HAP-1 (cell line): ENCODE results near the gene UBL4B.
"Not testable (repeated sequence)": the region's sequence is repeated elsewhere in the genome, so short reads cannot be mapped to it uniquely, and the experiment has no call there.

ENCODE experiments used
- DNase-seq, 2 experiments: peaks; one replicate each; pipeline ENCODE4 v3.0.0-alpha.2; 2016 to 2020; ENCODE audit warnings: low spot score in 2 of 2
- H3K27me3 ChIP-seq: fragments of 250-450 bp; sonication (Bioruptor Pico); 2 replicates; pipeline ENCODE4 v1.5.1; 2020; ENCODE audit warnings: low read depth, mild to moderate bottlenecking, moderate library complexity
- H3K36me3 ChIP-seq: fragments of 250-450 bp; sonication (Bioruptor Pico); replicated peaks from 2 replicates; pipeline ENCODE4 v1.5.1; 2020; ENCODE audit warnings: mild to moderate bottlenecking
- H3K4me1 ChIP-seq: fragments of 250-450 bp; sonication (Bioruptor Pico); 2 replicates; pipeline ENCODE4 v1.5.1; 2020; ENCODE audit warnings: mild to moderate bottlenecking
- H3K4me3 ChIP-seq: fragments of 250-450 bp; sonication (Bioruptor Pico); 2 replicates; pipeline ENCODE4 v1.5.1; 2020; ENCODE audit warnings: mild to moderate bottlenecking, moderate library complexity
- H3K9me3 ChIP-seq: fragments of 250-450 bp; sonication (Bioruptor Pico); 2 replicates; pipeline ENCODE4 v1.5.1; 2020; ENCODE audit warnings: mild to moderate bottlenecking, moderate library complexity
- in situ Hi-C: fragments of 300-500 bp; cut with MboI; formaldehyde crosslinking; loops from 3 replicates; pipeline ENCODE4 v1.14.3; 2020; ENCODE audit warnings: low sequenced_read_pairs, inconsistent platforms, mixed read lengths

UBL4B gene

GRCh38 chr1:110076789-110077500 lies 35.3 kb upstream of the UBL4B start:
- Histone ChIP-seq H3K27me3 (peaks cover 20% of the 10 kb centered on the region), H3K4me3 (no peak overlapping the region), H3K4me1 (no peaks in the 10 kb centered on the region), H3K9me3 (no peaks in the 10 kb centered on the region), H3K36me3 (no peaks in the 10 kb centered on the region)
- DNase-seq, result no peak
- in situ Hi-C loops, result no loop called here

- H3K9me3 ChIP-seq, H3K4me1 ChIP-seq, in situ Hi-C loops, DNase-seq, H3K4me3 ChIP-seq, H3K36me3 ChIP-seq: not testable (repeated sequence)
- H3K27me3 ChIP-seq, result peaks cover 36% of the 10 kb centered on the region
Observed at GRCh38 chr1:110079995-110080394, 32.2 kb upstream of the UBL4B start.

- H3K9me3 ChIP-seq, result no peaks in the 10 kb centered on the region
- H3K36me3 ChIP-seq, result no peaks in the 10 kb centered on the region
- peaks cover 47% of the 10 kb centered on the region for H3K27me3 ChIP-seq
- H3K4me1 ChIP-seq, result peaks cover 7% of the 10 kb centered on the region
- no peak for DNase-seq
- H3K4me3 ChIP-seq, result no peak overlapping the region
- in situ Hi-C loops, result no loop called here
Observed at GRCh38 chr1:110081061-110081460, 31.2 kb upstream of the UBL4B start.

- Histone ChIP-seq H3K9me3 (no peaks in the 10 kb centered on the region), H3K4me3 (no peak overlapping the region), H3K27me3 (peaks cover 53% of the 10 kb centered on the region), H3K36me3 (no peaks in the 10 kb centered on the region), H3K4me1 (peaks cover 7% of the 10 kb centered on the region)
- no peak for DNase-seq
- in situ Hi-C loops, result no loop called here
Observed at GRCh38 chr1:110082477-110082876, 29.8 kb upstream of the UBL4B start.

GRCh38 chr1:110083061-110083865 lies 29.0 kb upstream of the UBL4B start:
- H3K4me3 ChIP-seq, result no peak overlapping the region
- peaks cover 56% of the 10 kb centered on the region for H3K27me3 ChIP-seq
- H3K36me3 ChIP-seq, result no peaks in the 10 kb centered on the region
- H3K4me1 ChIP-seq, result peaks cover 7% of the 10 kb centered on the region
- DNase-seq, result no peak
- in situ Hi-C loops, result no loop called here
- H3K9me3 ChIP-seq, result no peaks in the 10 kb centered on the region

DNA sequence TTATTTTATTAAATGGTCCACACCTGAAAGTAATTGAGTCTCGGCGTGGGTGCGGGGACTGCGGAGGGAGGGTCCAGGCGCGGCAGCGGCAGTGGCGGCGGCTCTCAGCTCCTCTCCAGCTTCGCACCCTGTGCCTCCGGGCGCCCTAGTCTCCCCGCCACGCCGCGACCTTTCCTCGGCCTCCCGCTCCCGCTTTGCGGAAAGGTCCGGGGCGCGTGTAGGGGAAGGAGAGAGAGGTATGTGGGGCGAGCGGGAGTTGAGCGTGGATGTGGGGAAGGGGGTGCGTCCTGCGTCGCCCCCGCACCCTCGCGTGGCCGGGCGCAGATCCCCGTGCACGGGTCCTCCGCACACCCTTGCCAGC lies 28.4 kb upstream of the UBL4B start:
- DNase-seq, result no peak
- in situ Hi-C loops, result no loop called here
- peaks cover 56% of the 10 kb centered on the region for H3K27me3 ChIP-seq
- peaks cover 7% of the 10 kb centered on the region for H3K4me1 ChIP-seq
- peak overlapping the region; percentile 21 for H3K4me3 ChIP-seq
- no peaks in the 10 kb centered on the region for H3K36me3 ChIP-seq
- H3K9me3 ChIP-seq, result no peaks in the 10 kb centered on the region

DNA sequence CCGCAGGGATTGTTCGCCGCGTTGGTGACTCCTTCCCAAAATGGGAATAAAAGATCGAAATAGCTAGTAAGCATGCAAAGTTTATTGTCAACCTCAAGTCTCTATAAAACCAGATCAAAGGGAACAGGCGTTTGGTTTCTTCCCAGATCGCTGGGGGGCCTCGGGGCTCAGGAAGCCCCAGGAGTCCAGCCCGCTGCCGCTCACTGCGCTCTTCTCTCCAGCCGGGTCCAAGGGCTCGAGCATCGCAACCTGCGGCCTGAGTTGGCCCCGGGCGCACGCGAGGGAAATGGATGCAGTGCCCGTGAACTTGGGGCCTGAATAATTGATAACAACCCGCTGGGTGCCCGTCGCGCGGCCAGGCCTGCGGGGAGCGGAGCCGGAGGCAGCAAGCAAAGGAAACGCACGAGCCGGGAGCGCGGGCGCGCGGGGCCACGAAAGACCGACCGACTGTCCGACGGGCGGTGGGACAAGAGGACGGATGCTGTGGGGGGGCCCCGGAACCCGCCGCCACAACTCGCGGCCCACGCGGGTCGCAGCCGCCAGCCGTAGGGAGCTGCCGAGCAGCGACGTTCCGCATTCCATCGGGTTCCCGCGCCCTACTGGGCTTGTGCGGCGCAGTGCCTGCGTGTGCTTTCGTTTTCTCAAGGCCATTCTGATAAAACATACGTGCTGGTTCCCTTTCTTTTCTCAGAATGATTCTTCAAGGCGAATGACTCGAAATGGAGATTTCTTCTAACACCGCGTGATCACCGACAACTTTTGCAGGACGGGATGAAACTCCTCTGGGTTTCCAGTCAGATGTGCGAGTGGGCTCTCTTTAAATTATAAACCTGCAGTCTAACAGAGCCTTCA lies 27.8 kb upstream of the UBL4B start:
- peaks cover 7% of the 10 kb centered on the region for H3K4me1 ChIP-seq
- no peaks in the 10 kb centered on the region for H3K36me3 ChIP-seq
- H3K9me3 ChIP-seq, result no peaks in the 10 kb centered on the region
- DNase-seq, result peak in 1 of 2 experiments; percentile 33
- in situ Hi-C loops, result no loop called here
- H3K27me3 ChIP-seq, result peaks cover 56% of the 10 kb centered on the region
- peak overlapping the region; percentile 21 for H3K4me3 ChIP-seq

GRCh38 chr1:110085671-110086070 lies 26.6 kb upstream of the UBL4B start:
- Histone ChIP-seq H3K9me3 (no peaks in the 10 kb centered on the region), H3K4me1 (peaks cover 7% of the 10 kb centered on the region), H3K27me3 (peaks cover 56% of the 10 kb centered on the region), H3K4me3 (no peak overlapping the region), H3K36me3 (no peaks in the 10 kb centered on the region)
- no peak for DNase-seq
- in situ Hi-C loops, result no loop called here

GRCh38 chr1:110086961-110087360 lies 25.3 kb upstream of the UBL4B start:
- Histone ChIP-seq H3K4me1 (peaks cover 7% of the 10 kb centered on the region), H3K36me3 (no peaks in the 10 kb centered on the region), H3K27me3 (peaks cover 52% of the 10 kb centered on the region), H3K9me3 (no peaks in the 10 kb centered on the region), H3K4me3 (no peak overlapping the region)
- in situ Hi-C loops, result no loop called here
- DNase-seq, result no peak

GRCh38 chr1:110087812-110088738 lies 24.2 kb upstream of the UBL4B start:
- in situ Hi-C loops, result no loop called here
- Histone ChIP-seq H3K4me3 (no peak overlapping the region), H3K4me1 (peaks cover 7% of the 10 kb centered on the region), H3K36me3 (no peaks in the 10 kb centered on the region), H3K27me3 (peaks cover 42% of the 10 kb centered on the region), H3K9me3 (no peaks in the 10 kb centered on the region)
- peak; percentile 48 to 77 for DNase-seq

DNA sequence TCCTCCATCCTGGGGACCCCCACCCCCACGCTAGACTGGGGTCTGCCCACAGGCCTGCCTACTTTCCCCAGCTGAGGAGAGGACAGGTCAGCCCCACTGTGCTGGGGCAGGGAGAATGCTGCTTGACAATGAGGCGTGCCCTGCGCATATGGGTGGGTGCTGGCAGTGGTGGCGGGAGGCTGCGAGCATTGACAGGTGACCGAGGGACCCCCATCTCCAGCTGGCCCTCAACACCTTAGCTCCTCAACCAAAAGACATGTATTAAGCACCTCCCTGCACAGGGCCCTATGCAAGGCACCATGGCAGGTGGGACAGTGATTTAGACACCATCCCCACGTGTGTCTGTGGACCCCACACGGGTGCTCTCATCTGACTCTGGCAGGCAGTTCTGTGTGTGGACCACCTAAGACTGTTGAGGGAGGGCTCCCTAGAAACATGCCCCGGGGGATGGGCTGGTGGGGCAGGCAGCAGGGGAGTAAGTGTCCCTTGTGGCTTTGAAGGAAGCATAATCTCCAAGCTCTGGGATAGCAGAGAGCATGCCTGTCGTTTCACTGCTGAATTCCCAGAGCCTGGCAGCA lies 23.4 kb upstream of the UBL4B start:
- H3K27me3 ChIP-seq, result peaks cover 34% of the 10 kb centered on the region
- H3K36me3 ChIP-seq, result no peaks in the 10 kb centered on the region
- no peak for DNase-seq
- peaks cover 5% of the 10 kb centered on the region for H3K4me1 ChIP-seq
- no peak overlapping the region for H3K4me3 ChIP-seq
- no peaks in the 10 kb centered on the region for H3K9me3 ChIP-seq
- in situ Hi-C loops, result no loop called here

GRCh38 chr1:110089561-110090275 lies 22.5 kb upstream of the UBL4B start:
- H3K4me1 ChIP-seq, result no peaks in the 10 kb centered on the region
- H3K27me3 ChIP-seq, result peaks cover 25% of the 10 kb centered on the region
- in situ Hi-C loops, result no loop called here
- H3K4me3 ChIP-seq, result no peak overlapping the region
- no peaks in the 10 kb centered on the region for H3K9me3 ChIP-seq
- DNase-seq, result no peak
- no peaks in the 10 kb centered on the region for H3K36me3 ChIP-seq
